BJ (cell line): Measurements from ENCODE around the gene PLXNB3. TPM values are rescaled to one million over a fixed set of nuclear protein-coding genes. Genes with fewer than 3 reads are reported as not detected.

Experiments
- CTCF ChIA-PET: fragments of 350-600 bp; formaldehyde crosslinking; extraction: SDS; loops from one replicate; lab custom pipeline; 2021; ENCODE audit warnings: antibody characterized with exemption, inconsistent platforms; lab: Yijun Ruan, JAX
- POLR2A ChIA-PET: fragments of 300-600 bp; sonication (Branson Sonifier 250); formaldehyde crosslinking; extraction: SDS; loops from one replicate; lab custom pipeline; 2021; ENCODE audit warnings: antibody characterized with exemption; lab: Charles Lee
- DNase-seq: peaks from one replicate; pipeline ENCODE4 v3.0.0-alpha.2; 2011; ENCODE audit warnings: low read depth
- H3K27me3 ChIP-seq: 2 replicates; pipeline ENCODE4 v1.6.0; 2011; ENCODE audit warnings: low read length; ENCODE audit not compliant: control insufficient read depth, insufficient read depth
- H3K36me3 ChIP-seq: 2 replicates; pipeline ENCODE4 v1.5.1; 2011; ENCODE audit warnings: low read length; ENCODE audit not compliant: control insufficient read depth, insufficient read depth
- H3K4me3 ChIP-seq: 2 replicates; pipeline ENCODE4 v1.5.1; 2011; ENCODE audit warnings: low read depth, mild to moderate bottlenecking, control low read depth, low read length
- polyA plus RNA-seq: library from polyadenylated mRNA; depleted of rRNA; stranded (reverse); fragments of >200 nt; gene quantifications from 2 replicates; pipeline ENCODE4 v1.2.3, GENCODE V29; 2011
- TF ChIP-seq, protein P1 (sequence below): IDR thresholded peaks from 2 replicates; pipeline ENCODE4 v1.5.1; 2011; ENCODE audit warnings: low read depth, mild to moderate bottlenecking, control low read depth, inconsistent platforms, low read length, moderate library complexity; ENCODE audit not compliant: insufficient read depth

Gene PLXNB3
- polyA plus RNA-seq, 1 experiment, result 8.2 TPM

DNA sequence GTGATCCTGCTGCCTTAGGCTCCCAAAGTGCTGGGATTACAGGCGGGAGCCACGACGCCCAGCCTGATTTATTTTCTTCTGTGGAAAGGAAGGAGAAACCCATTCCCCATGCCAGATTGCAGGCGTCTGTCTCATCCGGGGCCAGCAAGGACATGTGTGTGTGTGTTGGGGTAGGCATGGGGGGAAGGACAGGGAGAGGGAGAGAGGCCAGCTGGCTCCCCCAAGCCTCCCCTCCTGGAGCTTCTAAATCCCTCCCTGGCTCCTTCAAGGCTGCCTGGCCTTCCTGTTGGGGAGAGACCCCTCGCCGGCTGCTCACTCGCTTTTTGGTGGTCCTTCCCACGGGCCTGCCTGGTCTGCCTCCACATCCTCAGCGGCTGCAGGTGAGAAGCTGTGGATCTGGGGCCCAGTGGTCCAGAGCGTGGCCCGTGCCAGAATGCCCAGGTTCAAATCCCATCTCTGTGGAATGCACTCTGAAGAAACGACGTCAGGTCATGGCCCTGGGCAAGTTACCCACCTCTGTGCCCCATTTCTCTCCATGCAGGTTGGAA lies 1.3 kb upstream of the PLXNB3 start:
- Histone ChIP-seq H3K36me3 (no peaks in the 10 kb centered on the region), H3K4me3 (no peak overlapping the region), H3K27me3 (no peaks in the 10 kb centered on the region)
- ChIA-PET CTCF (interaction anchor here (1.0 to 3.3 kb wide), 6 partner anchors 9 to 187 kb away, joined by 4 to 19 read pairs (median 7); partner anchors contain the start of gene RENBP), POLR2A (no interaction called here)
- DNase-seq, result no peak
- TF ChIP-seq, protein P1, sequence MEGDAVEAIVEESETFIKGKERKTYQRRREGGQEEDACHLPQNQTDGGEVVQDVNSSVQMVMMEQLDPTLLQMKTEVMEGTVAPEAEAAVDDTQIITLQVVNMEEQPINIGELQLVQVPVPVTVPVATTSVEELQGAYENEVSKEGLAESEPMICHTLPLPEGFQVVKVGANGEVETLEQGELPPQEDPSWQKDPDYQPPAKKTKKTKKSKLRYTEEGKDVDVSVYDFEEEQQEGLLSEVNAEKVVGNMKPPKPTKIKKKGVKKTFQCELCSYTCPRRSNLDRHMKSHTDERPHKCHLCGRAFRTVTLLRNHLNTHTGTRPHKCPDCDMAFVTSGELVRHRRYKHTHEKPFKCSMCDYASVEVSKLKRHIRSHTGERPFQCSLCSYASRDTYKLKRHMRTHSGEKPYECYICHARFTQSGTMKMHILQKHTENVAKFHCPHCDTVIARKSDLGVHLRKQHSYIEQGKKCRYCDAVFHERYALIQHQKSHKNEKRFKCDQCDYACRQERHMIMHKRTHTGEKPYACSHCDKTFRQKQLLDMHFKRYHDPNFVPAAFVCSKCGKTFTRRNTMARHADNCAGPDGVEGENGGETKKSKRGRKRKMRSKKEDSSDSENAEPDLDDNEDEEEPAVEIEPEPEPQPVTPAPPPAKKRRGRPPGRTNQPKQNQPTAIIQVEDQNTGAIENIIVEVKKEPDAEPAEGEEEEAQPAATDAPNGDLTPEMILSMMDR, result no peak

DNA sequence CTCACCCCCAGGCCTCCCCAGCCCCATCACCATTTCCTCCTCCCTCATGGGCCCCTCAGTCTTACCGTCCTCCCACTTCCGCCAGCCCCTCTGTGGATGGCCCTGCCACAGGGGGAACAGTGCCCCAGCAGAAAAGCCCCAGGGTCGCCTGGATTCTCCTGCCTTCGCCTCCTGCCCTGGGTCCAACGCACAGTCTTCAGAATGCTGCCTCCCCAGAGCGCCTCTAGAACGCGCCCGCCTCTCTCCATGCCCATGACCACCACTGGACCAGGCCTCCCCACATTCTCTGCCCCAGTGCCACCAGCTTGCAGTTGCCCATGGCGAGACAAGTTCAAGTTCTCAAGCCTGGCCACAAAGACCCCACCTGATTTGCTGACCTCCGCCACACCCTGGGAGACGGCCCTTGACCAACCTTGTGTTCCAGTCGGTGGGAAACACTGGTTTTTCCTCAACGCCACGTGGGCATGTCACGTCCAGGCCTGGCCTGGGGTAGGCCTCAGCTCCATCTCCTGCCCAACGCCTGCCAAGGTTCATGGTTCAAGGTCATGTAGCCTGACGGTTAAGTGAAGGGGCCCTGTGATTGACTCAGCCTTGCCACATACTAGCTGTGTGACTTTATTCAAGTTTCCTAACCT lies 634 bp upstream of the PLXNB3 start:
- ChIA-PET POLR2A (no interaction called here), CTCF (interaction anchor here (1.0 to 3.3 kb wide), 11 partner anchors 10 to 186 kb away, joined by 3 to 19 read pairs (median 5); partner anchors contain the start of genes RENBP and SRPK3)
- H3K36me3 ChIP-seq, result no peaks in the 10 kb centered on the region
- H3K27me3 ChIP-seq, result no peaks in the 10 kb centered on the region
- TF ChIP-seq, protein P1, result no peak
- no peak for DNase-seq
- H3K4me3 ChIP-seq, result no peak overlapping the region

DNA sequence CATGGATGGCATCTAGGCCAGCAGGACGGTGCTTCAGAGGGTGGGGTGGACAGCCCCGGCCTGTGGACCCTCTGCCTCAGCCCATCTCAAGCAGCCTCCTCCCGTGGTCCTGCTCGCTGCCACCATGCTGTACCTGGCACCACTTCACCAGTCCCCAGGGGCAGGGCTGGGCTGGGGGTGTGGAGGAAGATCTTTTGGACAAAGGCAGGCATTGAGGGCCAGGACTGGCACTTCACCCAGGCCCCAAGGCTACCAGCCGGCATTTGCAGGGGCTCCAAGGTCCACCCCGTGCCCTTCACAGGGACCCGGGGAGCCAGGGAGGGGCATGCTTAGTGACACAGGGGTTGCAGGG lies 713 bp downstream of the PLXNB3 start:
- DNase-seq, result no peak
- H3K4me3 ChIP-seq, result peak overlapping the region; percentile 33
- H3K36me3 ChIP-seq, result no peaks in the 10 kb centered on the region; the same call in 1 of the 2 replicates
- ChIA-PET CTCF (interaction anchor here (0.7 to 2.2 kb wide), 7 partner anchors 27 to 182 kb away, joined by 3 to 7 read pairs (median 3); partner anchors contain the start of gene RENBP), POLR2A (no interaction called here)
- no peaks in the 10 kb centered on the region for H3K27me3 ChIP-seq
- TF ChIP-seq, protein P1, result no peak

DNA sequence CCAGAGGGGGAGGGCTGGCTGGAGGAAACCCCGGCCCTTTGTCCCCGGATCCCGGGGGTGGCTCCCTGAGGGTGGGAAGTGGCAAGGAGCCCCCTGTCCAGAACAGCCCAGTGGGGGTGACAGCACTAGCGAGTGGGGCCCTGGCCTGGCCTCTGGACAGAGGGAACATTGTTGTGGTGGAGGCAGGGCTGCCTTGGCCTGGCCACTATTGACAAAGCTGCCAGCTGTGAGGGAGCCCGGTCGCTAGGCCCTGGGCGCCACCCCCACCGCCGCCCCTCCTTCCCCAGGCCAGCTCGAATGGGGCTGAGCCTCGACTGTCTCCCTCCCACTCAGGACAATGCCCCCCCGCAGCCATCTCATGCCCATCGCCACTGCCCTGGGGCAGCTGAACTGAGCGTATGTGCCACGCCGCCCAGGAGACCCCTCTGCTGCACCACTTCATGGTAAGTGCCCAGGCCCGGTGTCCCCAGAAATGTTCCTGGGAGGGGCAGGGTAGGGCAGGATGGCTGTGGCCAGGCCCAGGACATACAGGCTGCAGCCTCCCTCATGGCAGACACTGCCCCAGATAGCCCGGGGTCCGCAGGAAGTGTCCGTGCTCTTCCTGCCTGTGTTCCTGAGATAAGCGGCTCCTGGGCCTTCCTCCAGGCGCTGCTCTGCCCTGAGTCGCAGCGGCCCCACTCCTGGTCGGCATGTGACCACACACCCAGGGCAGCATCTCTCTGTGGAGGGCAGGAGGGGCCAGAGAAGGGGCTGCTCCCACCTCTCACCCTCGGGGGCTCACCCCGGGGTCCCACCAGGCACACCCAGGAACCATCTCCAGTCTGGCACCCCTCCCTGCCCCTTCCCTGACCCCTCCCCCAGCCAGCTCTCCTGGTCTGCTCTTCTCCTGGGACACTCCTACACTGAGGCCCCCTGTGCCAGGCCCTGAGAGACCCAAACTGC lies 1.4 kb downstream of the PLXNB3 start:
- H3K36me3 ChIP-seq, result no peaks in the 10 kb centered on the region; the same call in 1 of the 2 replicates
- ChIA-PET CTCF (interaction anchor here (0.7 to 2.2 kb wide), 6 partner anchors 15 to 188 kb away, joined by 3 to 10 read pairs (median 7); partner anchors contain the start of gene RENBP), POLR2A (no interaction called here)
- peak overlapping the region; percentile 48 for H3K4me3 ChIP-seq
- TF ChIP-seq, protein P1, result no peak
- H3K27me3 ChIP-seq, result no peaks in the 10 kb centered on the region
- DNase-seq, result no peak
